Endothelial cell of umbilical vein (primary cell): ENCODE data around the gene CNTN5.

Source experiments
- CTCF ChIP-seq, 2 donors: IDR thresholded peaks; 1 replicate in 1 of 2; 2 replicates in 1 of 2; pipeline ENCODE4 v1.5.1; 2011; ENCODE audit warnings: low read length in 2 of 2, mild to moderate bottlenecking in 2 of 2, moderate library complexity in 2 of 2, control low read depth in 1 of 2, inconsistent platforms in 1 of 2, low read depth in 1 of 2; ENCODE audit not compliant: insufficient read depth in 1 of 2; ENCODE audit errors: extremely low read depth in 1 of 2
- EZH2 ChIP-seq: IDR thresholded peaks from 2 replicates; pipeline ENCODE4 v1.6.1; 2012; ENCODE audit warnings: borderline replicate concordance, low read depth, mild to moderate bottlenecking, moderate library complexity, low read length, inconsistent platforms; ENCODE audit not compliant: severe bottlenecking
- GATA2 ChIP-seq: IDR thresholded peaks from 2 replicates; pipeline ENCODE4 v1.7.0; 2011; ENCODE audit warnings: low read depth, mild to moderate bottlenecking, moderate library complexity, mixed read lengths, low read length; ENCODE audit not compliant: insufficient read length, insufficient read depth
- JUN ChIP-seq: IDR thresholded peaks from 2 replicates; pipeline ENCODE4 v1.6.1; 2011; ENCODE audit warnings: borderline replicate concordance, low read depth; ENCODE audit not compliant: insufficient read length, insufficient read depth
- MAX ChIP-seq: IDR thresholded peaks from 2 replicates; pipeline ENCODE4 v1.6.1; 2011; ENCODE audit not compliant: insufficient read depth, insufficient read length
- MYC ChIP-seq: IDR thresholded peaks from one replicate; pipeline ENCODE4 v1.6.1; 2011; ENCODE audit warnings: mild to moderate bottlenecking, low read depth, low read length
- POLR2A ChIP-seq: IDR thresholded peaks from 2 replicates; pipeline ENCODE4 v1.6.1; 2012; ENCODE audit warnings: low read depth, mild to moderate bottlenecking, control low read depth, low read length
- POLR2AphosphoS5 ChIP-seq: IDR thresholded peaks from 2 replicates; pipeline ENCODE4 v1.6.1; 2012; ENCODE audit warnings: low read depth, mild to moderate bottlenecking, control low read depth, low read length, moderate library complexity; ENCODE audit not compliant: insufficient read depth

GRCh38 chr11:99632969-99633368, 612.2 kb downstream of the CNTN5 start:
- no peak for TF ChIP-seq CTCF (IDR thresholded peaks at IDR 0.05; ENCODE audit: extremely low read depth in 1 of 2, insufficient read depth in 1 of 2, low read depth in 1 of 2, low read length in 2 of 2)
- no peak for TF ChIP-seq POLR2A
- no peak for TF ChIP-seq POLR2AphosphoS5
- TF ChIP-seq EZH2 = no peak
- no peak for TF ChIP-seq GATA2
- TF ChIP-seq JUN = no peak
- TF ChIP-seq MAX = no peak
- TF ChIP-seq MYC = no peak
